Stimulated activated naive B cell treated with anti-CD40 and anti-IgM and Interleukin-4, amounts not matched to agents 10 μg/mL and 1 μg/mL and 100 μg/mL, for 72 hours (primary cell): ENCODE measurements around the gene TOM1L2.

ENCODE experiments used
- ATAC-seq, 2 donors: fragments of 150-1000 bp; cut with Tn5 transposase; replicated peaks; 2 replicates each; pipeline ENCODE4 v1.10.0; 2021; ENCODE audit warnings: moderate library complexity in 1 of 2
- DNase-seq: peaks from one replicate; pipeline ENCODE4 v3.0.0; 2021
- H3K27ac Mint-ChIP-seq: one replicate; pipeline ENCODE4 v1.8.0; 2022; ENCODE audit warnings: mild to moderate bottlenecking, mixed read lengths
- H3K27me3 Mint-ChIP-seq, 2 donors: one replicate each; pipeline ENCODE4 v1.8.0; 2022; ENCODE audit warnings: mixed read lengths in 2 of 2
- H3K36me3 Mint-ChIP-seq, 2 donors: one replicate each; pipeline ENCODE4 v1.8.0; 2022; ENCODE audit warnings: mixed read lengths in 2 of 2, mild to moderate bottlenecking in 1 of 2
- H3K4me1 Mint-ChIP-seq, 2 donors: one replicate each; pipeline ENCODE4 v1.8.0; 2022; ENCODE audit warnings: mixed read lengths in 2 of 2, mild to moderate bottlenecking in 1 of 2
- H3K4me3 Mint-ChIP-seq, 2 donors: one replicate each; pipeline ENCODE4 v1.8.0; 2022; ENCODE audit warnings: mild to moderate bottlenecking in 2 of 2, mixed read lengths in 2 of 2, moderate library complexity in 1 of 2
- H3K9me3 Mint-ChIP-seq, 2 donors: one replicate each; pipeline ENCODE4 v1.8.0; 2022; ENCODE audit warnings: mixed read lengths in 2 of 2, mild to moderate bottlenecking in 1 of 2

Gene TOM1L2

GRCh38 chr17:17906418-17907215, 65.6 kb downstream of the TOM1L2 start:
- no peaks in the 10 kb centered on the region for H3K9me3 Mint-ChIP-seq
- no peaks in the 10 kb centered on the region for H3K27me3 Mint-ChIP-seq

DNA sequence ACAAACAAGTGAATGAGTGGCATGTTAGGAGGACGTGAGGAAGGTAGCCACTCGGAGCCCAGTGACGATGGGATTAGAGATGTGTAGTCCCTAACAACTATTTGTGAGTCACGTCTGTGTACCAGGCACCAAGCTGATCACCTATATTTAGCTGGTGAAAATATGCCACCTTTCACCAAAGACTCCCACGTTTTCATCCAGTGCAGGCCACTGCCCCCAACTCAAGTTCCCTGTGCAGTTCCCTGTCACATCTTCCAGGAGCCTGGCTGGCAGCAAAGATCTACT, 67.2 kb downstream of the TOM1L2 start:
- Mint-ChIP-seq H3K9me3 (no peaks in the 10 kb centered on the region), H3K27ac (no peak overlapping the region), H3K4me1 (no peaks in the 10 kb centered on the region), H3K27me3 (no peaks in the 10 kb centered on the region), H3K4me3 (no peak overlapping the region), H3K36me3 (peaks cover 7 to 10% of the 10 kb centered on the region in 2 donors)
- no peak for ATAC-seq
- no peak for DNase-seq

More at GRCh38 chr17:17906418-17907215, 65.6 kb downstream of the TOM1L2 start:
- Mint-ChIP-seq H3K27ac (no peak overlapping the region), H3K36me3 (peaks cover 7 to 13% of the 10 kb centered on the region in 2 donors), H3K4me1 (no peaks in the 10 kb centered on the region), H3K4me3 (no peak overlapping the region)
- no peak for ATAC-seq
- DNase-seq, result no peak

- Mint-ChIP-seq H3K36me3 (peaks cover 7 to 13% of the 10 kb centered on the region in 2 donors), H3K27me3 (no peaks in the 10 kb centered on the region), H3K4me3 (no peak overlapping the region), H3K9me3 (no peaks in the 10 kb centered on the region), H3K4me1 (no peaks in the 10 kb centered on the region), H3K27ac (no peak overlapping the region)
- no peak for ATAC-seq
- DNase-seq, result no peak
Measured at GRCh38 chr17:17904166-17905035, 67.8 kb downstream of the TOM1L2 start.

- no peaks in the 10 kb centered on the region for H3K27me3 Mint-ChIP-seq
- H3K36me3 Mint-ChIP-seq, result peaks cover 16 to 23% of the 10 kb centered on the region in 2 donors
- DNase-seq, result no peak
- H3K4me1 Mint-ChIP-seq, result no peaks in the 10 kb centered on the region
- ATAC-seq, result no peak
- H3K27ac Mint-ChIP-seq, result no peak overlapping the region
- H3K4me3 Mint-ChIP-seq, result no peak overlapping the region
- no peaks in the 10 kb centered on the region for H3K9me3 Mint-ChIP-seq
Measured at GRCh38 chr17:17902877-17903276, 69.3 kb downstream of the TOM1L2 start.

DNA sequence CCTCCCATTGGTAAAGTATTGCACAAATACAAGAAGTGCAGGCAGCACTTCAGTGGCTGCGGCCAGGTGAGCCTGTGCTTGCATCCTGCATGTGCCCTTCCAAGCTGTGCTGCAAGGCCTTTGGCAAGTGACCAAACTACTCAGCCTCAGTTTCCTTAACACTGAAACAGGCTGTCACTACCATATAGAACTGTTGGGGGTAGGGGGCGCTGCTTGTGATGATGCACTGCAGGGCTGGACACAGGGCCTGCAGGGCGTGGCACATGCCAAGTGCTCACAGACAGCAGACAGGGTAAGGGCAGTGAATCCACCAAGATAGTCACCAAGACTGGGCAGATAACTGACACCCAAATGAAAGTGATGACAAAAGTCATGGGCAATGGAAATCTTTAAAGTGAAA, 69.8 kb downstream of the TOM1L2 start:
- DNase-seq, result no peak
- Mint-ChIP-seq H3K36me3 (peaks cover 16 to 23% of the 10 kb centered on the region in 2 donors), H3K4me1 (no peaks in the 10 kb centered on the region), H3K27me3 (no peaks in the 10 kb centered on the region), H3K27ac (no peak overlapping the region), H3K4me3 (no peak overlapping the region), H3K9me3 (no peaks in the 10 kb centered on the region)
- no peak for ATAC-seq

- Mint-ChIP-seq H3K4me3 (no peak overlapping the region), H3K27ac (no peak overlapping the region), H3K4me1 (no peaks in the 10 kb centered on the region), H3K27me3 (no peaks in the 10 kb centered on the region), H3K36me3 (peaks cover 11 to 25% of the 10 kb centered on the region in 2 donors), H3K9me3 (no peaks in the 10 kb centered on the region)
- DNase-seq (no peak), ATAC-seq (no peak)
Measured at GRCh38 chr17:17900615-17901520, 71.3 kb downstream of the TOM1L2 start.

DNA sequence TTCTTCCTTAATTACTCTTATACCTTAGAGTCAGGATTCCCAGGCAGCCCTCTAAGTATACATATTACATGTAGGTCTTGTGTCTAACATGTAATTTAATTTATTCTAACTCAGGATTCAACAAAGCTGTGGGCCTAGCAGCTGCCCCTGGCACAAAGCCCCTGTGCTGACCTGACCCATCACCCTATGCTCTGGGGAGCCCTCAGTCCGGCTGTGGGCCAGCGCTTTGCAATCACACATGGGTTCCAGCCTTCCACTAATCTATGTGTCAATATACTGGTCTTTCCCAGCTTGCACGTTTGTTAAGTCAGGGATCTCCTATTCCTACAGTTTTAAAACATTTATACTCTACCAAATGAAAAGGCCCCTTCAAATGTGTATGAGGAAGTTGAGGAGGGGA, 72.7 kb downstream of the TOM1L2 start:
- Mint-ChIP-seq H3K36me3 (peaks cover 8 to 32% of the 10 kb centered on the region in 2 donors), H3K4me1 (no peaks in the 10 kb centered on the region), H3K27me3 (no peaks in the 10 kb centered on the region), H3K27ac (no peak overlapping the region), H3K4me3 (no peak overlapping the region), H3K9me3 (no peaks in the 10 kb centered on the region)
- DNase-seq (no peak), ATAC-seq (no peak)

- H3K9me3 Mint-ChIP-seq, result no peaks in the 10 kb centered on the region
- DNase-seq (no peak), ATAC-seq (no peak)
- H3K36me3 Mint-ChIP-seq, result peaks cover 10 to 32% of the 10 kb centered on the region in 2 donors
- H3K4me3 Mint-ChIP-seq, result no peak overlapping the region
- H3K27ac Mint-ChIP-seq, result no peak overlapping the region
- no peaks in the 10 kb centered on the region for H3K27me3 Mint-ChIP-seq
- H3K4me1 Mint-ChIP-seq, result no peaks in the 10 kb centered on the region
Measured at GRCh38 chr17:17898673-17899072, 73.5 kb downstream of the TOM1L2 start.

GRCh38 chr17:17897442-17897841, 74.8 kb downstream of the TOM1L2 start:
- DNase-seq (no peak), ATAC-seq (no peak)
- Mint-ChIP-seq H3K27me3 (no peaks in the 10 kb centered on the region), H3K4me3 (no peak overlapping the region), H3K9me3 (no peaks in the 10 kb centered on the region), H3K36me3 (peaks cover 20 to 36% of the 10 kb centered on the region in 2 donors), H3K4me1 (no peaks in the 10 kb centered on the region), H3K27ac (no peak overlapping the region)

GRCh38 chr17:17896746-17897145, 75.5 kb downstream of the TOM1L2 start:
- Mint-ChIP-seq H3K27me3 (no peaks in the 10 kb centered on the region), H3K9me3 (no peaks in the 10 kb centered on the region), H3K4me3 (no peak overlapping the region), H3K27ac (no peak overlapping the region), H3K4me1 (peaks cover 4 to 6% of the 10 kb centered on the region in 2 donors), H3K36me3 (peaks cover 22 to 36% of the 10 kb centered on the region in 2 donors)
- DNase-seq, result no peak
- ATAC-seq, result no peak

GRCh38 chr17:17893801-17894644, 78.2 kb downstream of the TOM1L2 start:
- H3K27me3 Mint-ChIP-seq, result no peaks in the 10 kb centered on the region
- no peaks in the 10 kb centered on the region for H3K9me3 Mint-ChIP-seq
- H3K36me3 Mint-ChIP-seq, result peaks cover 25 to 31% of the 10 kb centered on the region in 2 donors
- peaks cover 16 to 23% of the 10 kb centered on the region in 2 donors for H3K4me1 Mint-ChIP-seq
- no peak overlapping the region for H3K27ac Mint-ChIP-seq
- DNase-seq (no peak), ATAC-seq (no peak)
- no peak overlapping the region for H3K4me3 Mint-ChIP-seq

DNA sequence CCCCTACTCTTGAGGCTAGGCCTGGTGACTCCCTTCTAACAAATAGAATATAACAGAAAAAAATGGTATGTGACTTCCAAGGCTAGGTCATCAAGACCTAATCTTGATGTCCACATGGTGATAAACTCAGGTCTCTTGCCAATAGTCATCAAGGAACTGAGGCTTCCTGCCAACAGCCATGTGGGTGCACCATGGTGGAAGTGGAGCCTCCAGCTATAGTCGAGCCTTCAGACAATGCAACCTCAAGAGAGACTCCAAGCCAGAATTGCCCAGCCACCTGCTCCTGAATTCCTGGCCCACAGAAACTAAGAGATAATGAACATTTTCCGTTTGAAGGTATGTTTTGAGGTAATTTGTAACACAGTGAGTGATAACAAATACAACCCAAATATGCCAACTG, 79.5 kb downstream of the TOM1L2 start:
- H3K4me3 Mint-ChIP-seq, result no peak overlapping the region
- H3K27me3 Mint-ChIP-seq, result no peaks in the 10 kb centered on the region
- no peak overlapping the region for H3K27ac Mint-ChIP-seq
- H3K9me3 Mint-ChIP-seq, result no peaks in the 10 kb centered on the region
- no peak for ATAC-seq
- peaks cover 16 to 29% of the 10 kb centered on the region in 2 donors for H3K4me1 Mint-ChIP-seq
- DNase-seq, result no peak
- peaks cover 18 to 23% of the 10 kb centered on the region in 2 donors for H3K36me3 Mint-ChIP-seq

DNA sequence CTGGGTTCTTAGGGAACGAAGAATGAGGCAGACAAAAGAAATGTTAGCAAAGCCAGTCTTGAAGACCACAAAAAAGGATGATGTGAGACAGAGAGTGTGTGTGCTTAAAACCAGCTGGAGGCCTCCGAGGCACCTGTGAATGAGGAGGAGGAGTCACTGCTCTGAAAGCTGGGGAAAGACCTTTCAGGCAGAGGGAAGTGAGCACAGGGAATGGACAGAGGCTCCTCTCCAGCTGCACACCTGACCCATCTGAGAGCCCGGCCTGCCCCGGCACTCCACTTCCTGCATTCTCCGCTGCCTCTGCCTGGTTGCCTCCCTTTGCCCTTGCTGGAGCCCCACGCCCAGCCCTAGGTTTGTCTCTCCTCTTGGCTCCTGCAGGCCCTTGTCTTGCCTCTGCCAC, 80.2 kb downstream of the TOM1L2 start:
- ATAC-seq, result peak; percentile 21 to 41
- H3K27me3 Mint-ChIP-seq, result no peaks in the 10 kb centered on the region
- peaks cover 18 to 25% of the 10 kb centered on the region in 2 donors for H3K36me3 Mint-ChIP-seq
- H3K4me1 Mint-ChIP-seq, result peaks cover 16 to 29% of the 10 kb centered on the region in 2 donors
- no peaks in the 10 kb centered on the region for H3K9me3 Mint-ChIP-seq
- H3K4me3 Mint-ChIP-seq, result no peak overlapping the region
- DNase-seq, result no peak
- no peak overlapping the region for H3K27ac Mint-ChIP-seq
